Neural progenitor cell (in vitro differentiated cells): ENCODE results near the gene POU2F2. TPM values are rescaled to one million over a fixed set of nuclear protein-coding genes. Genes with fewer than 3 reads are reported as not detected.

Source experiments
- DNase-seq: peaks from one replicate; pipeline ENCODE4 v3.0.0-alpha.2; 2016; ENCODE audit warnings: low spot score
- H2AFZ ChIP-seq: fragments of 200-600 bp; sonication (generic); replicated peaks from 2 replicates; pipeline ENCODE4 v1.6.1; 2016; ENCODE audit warnings: antibody characterized with exemption
- H3F3A ChIP-seq: fragments of 200-600 bp; sonication (generic); 2 replicates; pipeline ENCODE4 v1.6.1; 2016; ENCODE audit warnings: antibody characterized with exemption, low read depth
- H3K27ac ChIP-seq: fragments of 200-600 bp; sonication (generic); 2 replicates; pipeline ENCODE4 v1.5.1; 2016; ENCODE audit warnings: mild to moderate bottlenecking
- H3K27me3 ChIP-seq: fragments of 200-600 bp; sonication (generic); 2 replicates; pipeline ENCODE4 v1.6.1; 2016; ENCODE audit warnings: mild to moderate bottlenecking, moderate library complexity
- H3K36me3 ChIP-seq: fragments of 200-600 bp; sonication (generic); 2 replicates; pipeline ENCODE4 v1.5.1; 2016
- H3K4me1 ChIP-seq: fragments of 200-600 bp; sonication (generic); 2 replicates; pipeline ENCODE4 v1.6.1; 2016; ENCODE audit warnings: mixed run types
- H3K4me2 ChIP-seq: fragments of 200-600 bp; sonication (generic); 2 replicates; pipeline ENCODE4 v1.6.1; 2016
- H3K4me3 ChIP-seq: fragments of 200-600 bp; sonication (generic); 2 replicates; pipeline ENCODE4 v1.5.1; 2016
- H3K79me2 ChIP-seq: fragments of 200-600 bp; sonication (generic); 2 replicates; pipeline ENCODE4 v1.6.1; 2016; ENCODE audit warnings: low read depth
- H3K9ac ChIP-seq: fragments of 200-600 bp; sonication (generic); 2 replicates; pipeline ENCODE4 v1.6.1; 2016
- H3K9me3 ChIP-seq: fragments of 200-600 bp; sonication (generic); 2 replicates; pipeline ENCODE4 v1.5.1; 2016; ENCODE audit warnings: low read depth
- H4K20me1 ChIP-seq: fragments of 200-600 bp; sonication (generic); 2 replicates; pipeline ENCODE4 v1.6.1; 2016; ENCODE audit warnings: low read depth
- H3K27ac Mint-ChIP-seq: 3 replicates; pipeline ENCODE4 v1.8.0; 2021; ENCODE audit warnings: mixed read lengths
- H3K27me3 Mint-ChIP-seq: 2 replicates; pipeline ENCODE4 v1.8.0; 2022; ENCODE audit warnings: low read depth, mild to moderate bottlenecking, inconsistent platforms, moderate library complexity, mixed read lengths; ENCODE audit not compliant: insufficient read depth
- H3K36me3 Mint-ChIP-seq: 3 replicates; pipeline ENCODE4 v1.8.0; 2021; ENCODE audit warnings: mixed read lengths
- H3K4me1 Mint-ChIP-seq: 3 replicates; pipeline ENCODE4 v1.8.0; 2021; ENCODE audit warnings: mixed read lengths
- H3K4me3 Mint-ChIP-seq: 3 replicates; pipeline ENCODE4 v1.8.0; 2021; ENCODE audit warnings: mild to moderate bottlenecking, moderate library complexity, mixed read lengths
- H3K9me3 Mint-ChIP-seq: 3 replicates; pipeline ENCODE4 v1.8.0; 2020; ENCODE audit warnings: mixed read lengths
- CTCF ChIP-seq: fragments of 200-600 bp; sonication (generic); IDR thresholded peaks from 2 replicates; pipeline ENCODE4 v1.5.1; 2017; ENCODE audit warnings: antibody characterized with exemption, mild to moderate bottlenecking
- EZH2 ChIP-seq: fragments of 200-600 bp; sonication (generic); IDR thresholded peaks from 2 replicates; pipeline ENCODE4 v1.6.1; 2017; ENCODE audit warnings: antibody characterized with exemption, mild to moderate bottlenecking, moderate library complexity
- EZH2phosphoT487 ChIP-seq: fragments of 200-600 bp; sonication (generic); IDR thresholded peaks from 2 replicates; pipeline ENCODE4 v1.6.1; 2017; ENCODE audit warnings: antibody characterized with exemption
- total RNA-seq: library from RNA; depleted of rRNA; stranded (reverse); fragments of >200 nt; gene quantifications from 2 replicates; pipeline ENCODE4 v1.2.3, GENCODE V29; 2015; ENCODE audit warnings: low replicate concordance

The POU2F2 gene
- total RNA-seq, 1 donor from 2014 or later, result 0.69 TPM

GRCh38 chr19:42086188-42086736 is 46.0 kb downstream of the POU2F2 start:
- H3K9ac ChIP-seq, result no peak overlapping the region
- H3K9me3 ChIP-seq, result no peaks in the 10 kb centered on the region
- H3K4me3 ChIP-seq, result no peak overlapping the region
- Mint-ChIP-seq H3K9me3 (no peaks in the 10 kb centered on the region), H3K4me1 (peaks cover 8% of the 10 kb centered on the region), H3K4me3 (no peak overlapping the region), H3K27me3 (peaks cover 5% of the 10 kb centered on the region), H3K36me3 (peaks cover 11% of the 10 kb centered on the region), H3K27ac (no peak overlapping the region)
- peaks cover 16% of the 10 kb centered on the region for H4K20me1 ChIP-seq
- H3F3A ChIP-seq, result peaks cover 28% of the 10 kb centered on the region
- no peak overlapping the region for H3K4me2 ChIP-seq
- H3K27me3 ChIP-seq, result no peaks in the 10 kb centered on the region
- H3K36me3 ChIP-seq, result no peaks in the 10 kb centered on the region
- H3K4me1 ChIP-seq, result peaks cover 5% of the 10 kb centered on the region
- no peak overlapping the region for H3K27ac ChIP-seq
- TF ChIP-seq CTCF, result no peak
- TF ChIP-seq EZH2, result no peak
- TF ChIP-seq EZH2phosphoT487, result no peak
- H2AFZ ChIP-seq, result no peak overlapping the region
- peaks cover 12% of the 10 kb centered on the region for H3K79me2 ChIP-seq
- no peak for DNase-seq

GRCh38 chr19:42083537-42083936 is 48.7 kb downstream of the POU2F2 start:
- Mint-ChIP-seq H3K27ac (no peak overlapping the region), H3K4me1 (peaks cover 11% of the 10 kb centered on the region), H3K9me3 (no peaks in the 10 kb centered on the region), H3K27me3 (peaks cover 2% of the 10 kb centered on the region), H3K4me3 (no peak overlapping the region), H3K36me3 (peaks cover 18% of the 10 kb centered on the region)
- H3F3A ChIP-seq, result peaks cover 28% of the 10 kb centered on the region
- H3K4me2 ChIP-seq, result no peak overlapping the region
- H4K20me1 ChIP-seq, result peaks cover 44% of the 10 kb centered on the region
- no peaks in the 10 kb centered on the region for H3K9me3 ChIP-seq
- H3K36me3 ChIP-seq, result no peaks in the 10 kb centered on the region
- H3K27me3 ChIP-seq, result no peaks in the 10 kb centered on the region
- no peak overlapping the region for H3K27ac ChIP-seq
- H3K4me1 ChIP-seq, result no peaks in the 10 kb centered on the region
- no peak for DNase-seq
- no peak overlapping the region for H3K4me3 ChIP-seq
- H2AFZ ChIP-seq, result no peak overlapping the region
- H3K79me2 ChIP-seq, result peaks cover 30% of the 10 kb centered on the region
- no peak overlapping the region for H3K9ac ChIP-seq
- TF ChIP-seq EZH2 (no peak), CTCF (no peak), EZH2phosphoT487 (no peak)

GRCh38 chr19:42081584-42082203 is 50.6 kb downstream of the POU2F2 start:
- no peak overlapping the region for H3K4me3 Mint-ChIP-seq
- no peaks in the 10 kb centered on the region for H3K9me3 Mint-ChIP-seq
- Histone ChIP-seq H3K4me2 (no peak overlapping the region), H3K27ac (no peak overlapping the region), H3K27me3 (no peaks in the 10 kb centered on the region), H3F3A (peaks cover 28% of the 10 kb centered on the region), H3K9ac (no peak overlapping the region), H4K20me1 (peaks cover 62% of the 10 kb centered on the region), H3K4me1 (peaks cover 3% of the 10 kb centered on the region), H3K9me3 (no peaks in the 10 kb centered on the region), H3K36me3 (no peaks in the 10 kb centered on the region), H3K79me2 (peaks cover 49% of the 10 kb centered on the region), H3K4me3 (no peak overlapping the region), H2AFZ (no peak overlapping the region)
- TF ChIP-seq EZH2phosphoT487 (no peak), CTCF (peak; percentile 36)
- peaks cover 28% of the 10 kb centered on the region for H3K36me3 Mint-ChIP-seq
- no peak for DNase-seq
- H3K4me1 Mint-ChIP-seq, result peaks cover 22% of the 10 kb centered on the region
- H3K27ac Mint-ChIP-seq, result no peak overlapping the region
- no peaks in the 10 kb centered on the region for H3K27me3 Mint-ChIP-seq
